SK-N-SH treated with all-trans-retinoic acid at 6 μM for 48 hours (cell line): ENCODE measurements around the gene KLF5.

ENCODE experiments used
- ATAC-seq: fragments of 200-7000 bp; cut with Tn5 transposase; 3 replicates; pipeline ENCODE4 v1.9.1; 2020; ENCODE audit warnings: mild to moderate bottlenecking, moderate library complexity
- BACH2 ChIP-seq: fragments of 250-450 bp; sonication (Bioruptor Pico); IDR thresholded peaks from 2 replicates; pipeline ENCODE4 v1.9.0; 2021; ENCODE audit warnings: mild to moderate bottlenecking, borderline replicate concordance
- CSDC2 ChIP-seq: fragments of 250-450 bp; sonication (Bioruptor Pico); IDR thresholded peaks from 2 replicates; pipeline ENCODE4 v1.5.0; 2020; ENCODE audit warnings: mild to moderate bottlenecking, moderate library complexity
- ESRRG ChIP-seq: fragments of 250-450 bp; sonication (Bioruptor Pico); IDR thresholded peaks from 2 replicates; pipeline ENCODE4 v1.6.1; 2021; ENCODE audit warnings: mild to moderate bottlenecking
- GLIS3 ChIP-seq: fragments of 250-450 bp; sonication (Bioruptor Pico); IDR thresholded peaks from 2 replicates; pipeline ENCODE4 v1.5.0; 2020; ENCODE audit warnings: mild to moderate bottlenecking, moderate library complexity
- ISL1 ChIP-seq: fragments of 250-450 bp; sonication (Bioruptor Pico); IDR thresholded peaks from 2 replicates; pipeline ENCODE4 v2.1.2; 2022; ENCODE audit warnings: mild to moderate bottlenecking, moderate library complexity
- OSR1 ChIP-seq: fragments of 250-450 bp; sonication (Bioruptor Pico); IDR thresholded peaks from 2 replicates; pipeline ENCODE4 v1.8.0; 2022; ENCODE audit warnings: moderate library complexity, mild to moderate bottlenecking, inconsistent platforms
- POU6F1 ChIP-seq: fragments of 250-450 bp; sonication (Bioruptor Pico); IDR thresholded peaks from 2 replicates; pipeline ENCODE4 v1.8.0; 2021; ENCODE audit warnings: low read depth, mild to moderate bottlenecking, moderate library complexity, borderline replicate concordance
- PPARA ChIP-seq: fragments of 250-450 bp; sonication (Bioruptor Pico); IDR thresholded peaks from 2 replicates; pipeline ENCODE4 v1.5.0; 2020; ENCODE audit warnings: mild to moderate bottlenecking, borderline replicate concordance
- RARB ChIP-seq: fragments of 250-450 bp; sonication (Bioruptor Pico); IDR thresholded peaks from 2 replicates; pipeline ENCODE4 v1.8.0; 2021; ENCODE audit warnings: mild to moderate bottlenecking, moderate library complexity
- SNAI2 ChIP-seq: fragments of 250-450 bp; sonication (Bioruptor Pico); IDR thresholded peaks from 2 replicates; pipeline ENCODE4 v1.5.0; 2020; ENCODE audit warnings: mild to moderate bottlenecking, moderate library complexity
- TCF4 ChIP-seq: fragments of 250-450 bp; sonication (Bioruptor Pico); IDR thresholded peaks from 2 replicates; pipeline ENCODE4 v1.8.0; 2021; ENCODE audit warnings: mild to moderate bottlenecking, moderate library complexity, borderline replicate concordance
- TOX ChIP-seq: fragments of 250-450 bp; sonication (Bioruptor Pico); IDR thresholded peaks from 2 replicates; pipeline ENCODE4 v1.8.0; 2021; ENCODE audit warnings: mild to moderate bottlenecking, moderate library complexity, borderline replicate concordance
- ZC3H10 ChIP-seq: fragments of 250-450 bp; sonication (Bioruptor Pico); IDR thresholded peaks from 2 replicates; pipeline ENCODE4 v1.5.1; 2021; ENCODE audit warnings: mild to moderate bottlenecking, moderate library complexity
- ZFP3 ChIP-seq: fragments of 250-450 bp; sonication (Bioruptor Pico); IDR thresholded peaks from 2 replicates; pipeline ENCODE4 v1.5.0; 2020; ENCODE audit warnings: mild to moderate bottlenecking, moderate library complexity
- ZFP30 ChIP-seq: fragments of 450-650 bp; formaldehyde crosslinking; IDR thresholded peaks from 2 replicates; pipeline ENCODE4 v1.5.0; 2022; ENCODE audit warnings: mild to moderate bottlenecking, moderate library complexity
- ZNF565 ChIP-seq: fragments of 450-650 bp; formaldehyde crosslinking; conservative IDR thresholded peaks from 2 replicates; pipeline ENCODE4 v1.5.0; 2020; ENCODE audit warnings: low read depth, mild to moderate bottlenecking, moderate library complexity
- ZNF70 ChIP-seq: fragments of 450-650 bp; formaldehyde crosslinking; IDR thresholded peaks from 2 replicates; pipeline ENCODE4 v1.5.0; 2020; ENCODE audit warnings: mild to moderate bottlenecking, moderate library complexity
- ZNF8 ChIP-seq: fragments of 450-650 bp; formaldehyde crosslinking; IDR thresholded peaks from 2 replicates; pipeline ENCODE4 v1.5.0; 2020; ENCODE audit warnings: mild to moderate bottlenecking, moderate library complexity
- TF ChIP-seq, protein P1 (sequence below): fragments of 250-450 bp; sonication (Bioruptor Pico); IDR thresholded peaks from 2 replicates; pipeline ENCODE4 v1.5.1; 2020; ENCODE audit warnings: low read depth, mild to moderate bottlenecking, moderate library complexity
- TF ChIP-seq, protein P2 (sequence below): fragments of 250-450 bp; sonication (Bioruptor Pico); IDR thresholded peaks from 2 replicates; pipeline ENCODE4 v1.5.0; 2020; ENCODE audit warnings: mild to moderate bottlenecking, moderate library complexity
- TF ChIP-seq, protein P3 (sequence below): fragments of 250-450 bp; sonication (Bioruptor Pico); IDR thresholded peaks from 2 replicates; pipeline ENCODE4 v1.8.0; 2020; ENCODE audit warnings: mild to moderate bottlenecking, moderate library complexity, borderline replicate concordance

KLF5 gene

GRCh38 chr13:73079359-73079758 is 20.6 kb downstream of the KLF5 start:
- ATAC-seq, result no peak
- TF ChIP-seq ZFP30 (CRISPR knock-in tag) (no peak), SNAI2 (CRISPR knock-in tag) (no peak), ZNF565 (no peak)
- TF ChIP-seq, protein P1, sequence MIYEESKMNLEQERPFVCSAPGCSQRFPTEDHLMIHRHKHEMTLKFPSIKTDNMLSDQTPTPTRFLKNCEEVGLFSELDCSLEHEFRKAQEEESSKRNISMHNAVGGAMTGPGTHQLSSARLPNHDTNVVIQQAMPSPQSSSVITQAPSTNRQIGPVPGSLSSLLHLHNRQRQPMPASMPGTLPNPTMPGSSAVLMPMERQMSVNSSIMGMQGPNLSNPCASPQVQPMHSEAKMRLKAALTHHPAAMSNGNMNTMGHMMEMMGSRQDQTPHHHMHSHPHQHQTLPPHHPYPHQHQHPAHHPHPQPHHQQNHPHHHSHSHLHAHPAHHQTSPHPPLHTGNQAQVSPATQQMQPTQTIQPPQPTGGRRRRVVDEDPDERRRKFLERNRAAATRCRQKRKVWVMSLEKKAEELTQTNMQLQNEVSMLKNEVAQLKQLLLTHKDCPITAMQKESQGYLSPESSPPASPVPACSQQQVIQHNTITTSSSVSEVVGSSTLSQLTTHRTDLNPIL (CRISPR knock-in tag), result no peak

GRCh38 chr13:73081256-73081915 is 22.6 kb downstream of the KLF5 start:
- TF ChIP-seq ESRRG (CRISPR knock-in tag) (no peak), RARB (CRISPR knock-in tag) (no peak), ZNF565 (no peak), ISL1 (CRISPR knock-in tag) (no peak), POU6F1 (CRISPR knock-in tag) (no peak), GLIS3 (CRISPR knock-in tag) (no peak), CSDC2 (CRISPR knock-in tag) (no peak), ZFP3 (CRISPR knock-in tag) (no peak), OSR1 (CRISPR knock-in tag) (no peak)
- TF ChIP-seq, protein P2, sequence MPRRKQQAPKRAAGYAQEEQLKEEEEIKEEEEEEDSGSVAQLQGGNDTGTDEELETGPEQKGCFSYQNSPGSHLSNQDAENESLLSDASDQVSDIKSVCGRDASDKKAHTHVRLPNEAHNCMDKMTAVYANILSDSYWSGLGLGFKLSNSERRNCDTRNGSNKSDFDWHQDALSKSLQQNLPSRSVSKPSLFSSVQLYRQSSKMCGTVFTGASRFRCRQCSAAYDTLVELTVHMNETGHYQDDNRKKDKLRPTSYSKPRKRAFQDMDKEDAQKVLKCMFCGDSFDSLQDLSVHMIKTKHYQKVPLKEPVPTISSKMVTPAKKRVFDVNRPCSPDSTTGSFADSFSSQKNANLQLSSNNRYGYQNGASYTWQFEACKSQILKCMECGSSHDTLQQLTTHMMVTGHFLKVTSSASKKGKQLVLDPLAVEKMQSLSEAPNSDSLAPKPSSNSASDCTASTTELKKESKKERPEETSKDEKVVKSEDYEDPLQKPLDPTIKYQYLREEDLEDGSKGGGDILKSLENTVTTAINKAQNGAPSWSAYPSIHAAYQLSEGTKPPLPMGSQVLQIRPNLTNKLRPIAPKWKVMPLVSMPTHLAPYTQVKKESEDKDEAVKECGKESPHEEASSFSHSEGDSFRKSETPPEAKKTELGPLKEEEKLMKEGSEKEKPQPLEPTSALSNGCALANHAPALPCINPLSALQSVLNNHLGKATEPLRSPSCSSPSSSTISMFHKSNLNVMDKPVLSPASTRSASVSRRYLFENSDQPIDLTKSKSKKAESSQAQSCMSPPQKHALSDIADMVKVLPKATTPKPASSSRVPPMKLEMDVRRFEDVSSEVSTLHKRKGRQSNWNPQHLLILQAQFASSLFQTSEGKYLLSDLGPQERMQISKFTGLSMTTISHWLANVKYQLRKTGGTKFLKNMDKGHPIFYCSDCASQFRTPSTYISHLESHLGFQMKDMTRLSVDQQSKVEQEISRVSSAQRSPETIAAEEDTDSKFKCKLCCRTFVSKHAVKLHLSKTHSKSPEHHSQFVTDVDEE (CRISPR knock-in tag), result no peak
- TF ChIP-seq, protein P3, sequence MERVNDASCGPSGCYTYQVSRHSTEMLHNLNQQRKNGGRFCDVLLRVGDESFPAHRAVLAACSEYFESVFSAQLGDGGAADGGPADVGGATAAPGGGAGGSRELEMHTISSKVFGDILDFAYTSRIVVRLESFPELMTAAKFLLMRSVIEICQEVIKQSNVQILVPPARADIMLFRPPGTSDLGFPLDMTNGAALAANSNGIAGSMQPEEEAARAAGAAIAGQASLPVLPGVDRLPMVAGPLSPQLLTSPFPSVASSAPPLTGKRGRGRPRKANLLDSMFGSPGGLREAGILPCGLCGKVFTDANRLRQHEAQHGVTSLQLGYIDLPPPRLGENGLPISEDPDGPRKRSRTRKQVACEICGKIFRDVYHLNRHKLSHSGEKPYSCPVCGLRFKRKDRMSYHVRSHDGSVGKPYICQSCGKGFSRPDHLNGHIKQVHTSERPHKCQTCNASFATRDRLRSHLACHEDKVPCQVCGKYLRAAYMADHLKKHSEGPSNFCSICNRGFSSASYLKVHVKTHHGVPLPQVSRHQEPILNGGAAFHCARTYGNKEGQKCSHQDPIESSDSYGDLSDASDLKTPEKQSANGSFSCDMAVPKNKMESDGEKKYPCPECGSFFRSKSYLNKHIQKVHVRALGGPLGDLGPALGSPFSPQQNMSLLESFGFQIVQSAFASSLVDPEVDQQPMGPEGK (CRISPR knock-in tag), result no peak
- no peak for ATAC-seq

DNA sequence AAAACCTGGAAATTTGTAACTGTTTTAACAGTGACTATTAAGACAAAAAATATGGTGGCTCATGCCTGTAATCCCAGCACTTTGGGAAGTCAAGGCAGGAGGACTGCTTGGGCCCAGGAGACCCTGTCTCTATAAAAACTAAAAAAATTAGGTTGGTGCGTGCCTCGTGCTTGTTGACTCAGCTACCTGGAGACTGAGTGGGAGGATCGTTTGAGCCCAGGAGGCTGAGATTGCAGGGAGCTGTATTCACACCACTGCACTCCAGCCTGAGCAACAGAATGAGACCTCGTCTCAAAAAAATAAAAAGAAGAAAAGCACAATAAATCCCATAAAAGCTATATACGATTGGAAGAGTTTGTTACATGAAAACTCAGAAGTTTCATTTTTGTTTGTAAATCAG is 23.7 kb downstream of the KLF5 start:
- TF ChIP-seq ESRRG (CRISPR knock-in tag), result no peak
- no peak for TF ChIP-seq ZNF565
- no peak for TF ChIP-seq TOX
- no peak for TF ChIP-seq ZFP30 (CRISPR knock-in tag)
- TF ChIP-seq PPARA (CRISPR knock-in tag), result no peak
- no peak for TF ChIP-seq GLIS3 (CRISPR knock-in tag)
- TF ChIP-seq, protein P1 (CRISPR knock-in tag), result no peak
- TF ChIP-seq ZC3H10 (CRISPR knock-in tag), result no peak
- TF ChIP-seq ZNF70 (CRISPR knock-in tag), result no peak
- no peak for TF ChIP-seq RARB (CRISPR knock-in tag)
- TF ChIP-seq, all 23 proteins: peak for 0
- ATAC-seq, result no peak

- no peak for ATAC-seq
- TF ChIP-seq PPARA (CRISPR knock-in tag), result no peak
- no peak for TF ChIP-seq TCF4
- no peak for TF ChIP-seq ZNF8
- TF ChIP-seq GLIS3 (CRISPR knock-in tag), result no peak
- TF ChIP-seq, protein P2 (CRISPR knock-in tag), result no peak
- TF ChIP-seq POU6F1 (CRISPR knock-in tag), result no peak
- TF ChIP-seq CSDC2 (CRISPR knock-in tag), result no peak
- no peak for TF ChIP-seq SNAI2 (CRISPR knock-in tag)
- TF ChIP-seq ZC3H10 (CRISPR knock-in tag), result no peak
- TF ChIP-seq RARB (CRISPR knock-in tag), result no peak
- no peak for TF ChIP-seq BACH2 (CRISPR knock-in tag)
- no peak for TF ChIP-seq ZNF565
- no peak for TF ChIP-seq ZFP30 (CRISPR knock-in tag)
These were observed 24.1 kb downstream of the KLF5 start for GRCh38 chr13:73082895-73083294.
